Fibroblast of skin of back (primary cell): ENCODE data around the gene TPGS1.

Experiments
- DNase-seq: peaks from one replicate; pipeline ENCODE4 v3.0.0-alpha.2; 2013

The TPGS1 gene

DNA sequence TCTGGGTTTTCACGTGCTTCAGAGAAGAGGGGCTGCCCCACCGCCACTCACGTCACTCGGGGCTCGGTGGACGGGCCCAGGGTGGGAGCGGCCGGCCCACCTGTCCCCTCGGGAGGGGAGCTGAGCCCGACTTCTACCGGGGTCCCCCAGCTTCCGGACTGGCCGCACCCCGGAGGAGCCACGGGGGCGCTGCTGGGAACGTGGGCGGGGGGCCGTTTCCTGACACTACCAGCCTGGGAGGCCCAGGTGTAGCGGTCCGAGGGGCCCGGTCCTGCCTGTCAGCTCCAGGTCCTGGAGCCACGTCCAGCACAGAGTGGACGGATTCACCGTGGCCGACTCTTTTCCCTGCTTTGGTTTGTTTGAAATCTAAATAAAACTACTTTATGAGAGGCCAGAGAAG is 34.4 kb downstream of the TPGS1 start:
- no peak for DNase-seq

DNA sequence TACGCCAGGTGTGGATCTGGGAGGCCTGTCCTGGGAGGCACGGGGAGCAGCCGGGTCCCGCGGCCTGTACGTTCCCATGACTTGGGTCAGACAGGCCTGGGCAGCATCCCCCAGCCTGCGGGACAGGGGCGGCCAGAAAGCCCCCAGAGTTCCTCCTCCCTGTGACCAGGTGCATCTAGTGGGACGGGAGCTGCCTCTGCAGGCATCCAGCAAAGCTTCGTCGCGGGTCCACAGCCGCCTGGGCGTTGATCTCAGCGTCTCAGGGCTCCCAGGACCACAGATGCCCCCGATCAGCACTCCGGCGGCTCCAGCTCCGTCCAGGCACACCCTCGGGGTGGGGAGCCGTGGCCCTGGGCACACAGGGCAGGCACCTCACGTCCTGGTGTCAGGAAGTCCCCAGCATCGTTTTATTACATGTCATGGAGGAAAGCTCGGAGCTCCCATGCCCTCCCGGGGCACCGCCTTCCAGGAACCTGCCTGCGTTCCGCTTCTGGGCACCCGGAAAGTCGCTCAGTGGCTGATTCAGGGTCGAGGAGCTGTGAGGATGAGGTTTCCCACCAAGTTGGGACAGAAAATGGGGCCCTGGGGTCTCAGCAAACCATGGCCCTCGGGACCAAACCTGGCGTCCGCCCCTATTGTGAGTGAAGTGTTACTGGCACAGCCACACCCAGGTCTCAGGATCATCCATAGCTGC is 35.0 kb downstream of the TPGS1 start:
- no peak for DNase-seq

DNA sequence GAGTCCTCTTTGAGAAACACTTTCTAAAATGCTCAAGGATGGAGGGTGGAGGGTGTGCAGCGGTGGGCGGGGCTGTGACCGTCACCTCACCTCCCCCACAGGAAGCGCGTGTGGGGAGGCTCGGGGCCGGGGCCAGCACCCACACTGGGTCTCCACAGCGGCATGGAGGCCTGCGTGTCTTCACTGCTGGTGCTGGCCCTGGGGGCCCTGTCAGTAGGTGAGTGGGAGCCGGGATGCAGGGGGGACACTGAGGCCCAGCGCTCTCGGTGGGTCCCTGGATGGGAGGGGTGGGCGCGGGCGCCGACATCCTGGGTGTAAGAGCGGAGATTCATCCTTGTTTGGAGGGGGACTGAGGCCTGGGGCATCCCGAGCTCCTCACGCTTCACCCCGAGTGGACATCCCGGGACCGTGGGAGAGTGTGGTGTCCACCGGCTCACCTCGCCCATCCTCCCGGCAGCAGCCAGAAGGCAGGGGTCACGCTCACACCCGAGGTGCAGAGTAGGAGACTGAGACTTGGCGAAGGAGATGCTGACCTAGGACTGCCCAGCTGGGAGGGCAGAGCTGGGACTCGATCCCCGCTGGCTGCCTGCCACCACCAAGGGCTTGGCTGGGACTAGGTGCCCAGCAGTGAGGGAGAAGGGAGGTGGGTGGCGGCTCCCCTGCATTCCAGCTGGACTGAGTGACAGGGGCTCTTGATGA is 36.8 kb downstream of the TPGS1 start, which contains the start of gene GZMM:
GZMM (plus strand) TSS at position 144 of the 699 bp plus-strand sequence; CDS start at position 163, 19 bp downstream.
- no peak for DNase-seq

DNA sequence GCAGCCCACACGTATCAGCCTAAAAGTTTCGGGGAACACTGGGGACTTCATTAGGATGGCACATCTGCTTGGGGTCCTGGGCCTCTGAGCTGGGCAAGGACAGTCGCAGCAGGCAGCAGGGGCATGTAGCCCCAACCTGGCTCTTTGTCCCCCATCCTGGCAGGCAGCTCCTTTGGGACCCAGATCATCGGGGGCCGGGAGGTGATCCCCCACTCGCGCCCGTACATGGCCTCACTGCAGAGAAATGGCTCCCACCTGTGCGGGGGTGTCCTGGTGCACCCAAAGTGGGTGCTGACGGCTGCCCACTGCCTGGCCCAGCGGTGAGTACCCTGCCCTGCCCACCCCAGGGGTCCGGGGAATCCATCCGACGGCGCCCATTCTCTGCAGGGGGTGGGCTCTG is 39.8 kb downstream of the TPGS1 start:
- no peak for DNase-seq

DNA sequence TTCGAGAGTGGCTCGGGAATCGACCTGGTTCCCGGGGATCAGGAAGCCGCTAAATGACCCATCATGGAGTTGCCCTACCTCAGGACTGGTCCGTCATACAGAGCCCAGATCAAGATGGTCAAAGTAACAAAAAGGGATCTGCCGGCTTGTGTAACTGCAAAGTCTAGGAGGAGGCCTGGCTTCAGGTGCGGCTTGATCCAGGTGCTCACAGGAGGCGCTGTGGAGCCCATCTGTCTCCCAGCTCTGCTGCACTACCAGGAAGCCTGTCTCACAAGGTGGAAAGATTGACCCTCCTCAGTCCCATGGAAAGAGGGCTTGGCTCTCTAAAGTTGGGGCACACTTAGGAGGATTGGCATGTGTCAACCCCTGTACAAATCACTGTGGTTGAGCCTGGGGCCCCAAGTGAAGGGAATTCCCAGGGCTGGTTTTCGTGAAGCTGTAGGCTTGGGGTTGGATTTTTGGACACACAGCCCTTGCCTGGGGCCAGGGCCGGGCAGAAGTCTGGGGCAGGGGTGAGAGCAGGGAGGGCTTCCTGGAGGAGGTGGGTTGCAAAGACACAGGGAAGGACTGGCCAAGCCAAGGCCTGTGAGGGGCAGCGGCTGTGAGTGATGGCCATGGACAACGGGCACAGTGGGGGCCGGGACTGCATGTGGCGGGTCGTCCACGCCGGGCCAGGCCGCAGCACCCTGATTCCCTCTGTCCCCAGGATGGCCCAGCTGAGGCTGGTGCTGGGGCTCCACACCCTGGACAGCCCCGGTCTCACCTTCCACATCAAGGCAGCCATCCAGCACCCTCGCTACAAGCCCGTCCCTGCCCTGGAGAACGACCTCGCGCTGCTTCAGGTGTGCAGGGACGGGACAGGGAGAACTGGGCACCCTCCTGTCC is 40.8 kb downstream of the TPGS1 start:
- DNase-seq: no peak

DNA sequence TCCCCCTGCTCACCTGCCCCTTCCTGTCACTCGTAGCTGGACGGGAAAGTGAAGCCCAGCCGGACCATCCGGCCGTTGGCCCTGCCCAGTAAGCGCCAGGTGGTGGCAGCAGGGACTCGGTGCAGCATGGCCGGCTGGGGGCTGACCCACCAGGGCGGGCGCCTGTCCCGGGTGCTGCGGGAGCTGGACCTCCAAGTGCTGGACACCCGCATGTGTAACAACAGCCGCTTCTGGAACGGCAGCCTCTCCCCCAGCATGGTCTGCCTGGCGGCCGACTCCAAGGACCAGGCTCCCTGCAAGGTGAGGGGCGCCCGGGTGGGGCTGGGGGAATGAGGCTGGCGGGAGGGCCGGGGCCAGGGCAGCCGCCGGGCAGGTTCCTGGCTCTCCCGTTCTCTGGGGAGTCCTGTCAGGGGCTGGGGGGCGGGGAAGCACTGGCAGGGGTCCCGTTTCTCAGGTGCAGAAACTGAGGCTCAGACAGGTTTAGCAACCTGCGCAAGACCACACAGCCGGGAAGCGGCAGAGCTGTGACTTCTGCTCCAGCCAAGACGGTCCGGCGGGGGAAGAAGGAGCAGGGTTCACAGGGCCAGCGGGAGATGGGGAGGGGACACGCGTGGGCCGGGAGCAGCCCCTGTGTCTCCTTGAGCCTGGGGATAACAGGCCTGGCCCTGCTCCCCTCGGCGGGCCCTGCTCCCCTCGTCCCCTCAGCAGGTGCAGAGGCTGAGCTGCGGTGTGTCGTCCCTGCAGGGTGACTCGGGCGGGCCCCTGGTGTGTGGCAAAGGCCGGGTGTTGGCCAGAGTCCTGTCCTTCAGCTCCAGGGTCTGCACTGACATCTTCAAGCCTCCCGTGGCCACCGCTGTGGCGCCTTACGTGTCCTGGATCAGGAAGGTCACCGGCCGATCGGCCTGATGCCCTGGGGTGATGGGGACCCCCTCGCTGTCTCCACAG is 41.9 kb downstream of the TPGS1 start:
- DNase-seq: no peak

DNA sequence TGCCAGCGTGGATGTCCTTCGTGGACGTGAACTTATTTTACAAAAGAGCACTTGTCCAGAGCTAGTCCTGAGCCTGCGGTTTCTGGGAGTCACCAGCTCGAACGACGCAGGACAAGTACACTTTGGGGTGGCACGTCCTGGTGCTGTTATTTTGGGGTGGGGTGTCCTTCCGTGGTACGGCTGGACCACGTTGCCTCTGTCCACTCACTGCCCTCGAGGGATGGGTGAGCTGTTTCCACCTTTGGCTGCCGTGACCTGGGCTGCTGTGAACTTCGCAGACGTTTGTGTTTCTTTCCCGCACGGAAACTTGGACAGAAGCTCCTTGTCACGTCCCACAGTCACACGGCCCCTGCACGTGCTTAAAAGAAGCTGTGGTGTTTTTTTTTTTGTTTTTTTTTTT is 47.5 kb downstream of the TPGS1 start:
- DNase-seq: no peak

DNA sequence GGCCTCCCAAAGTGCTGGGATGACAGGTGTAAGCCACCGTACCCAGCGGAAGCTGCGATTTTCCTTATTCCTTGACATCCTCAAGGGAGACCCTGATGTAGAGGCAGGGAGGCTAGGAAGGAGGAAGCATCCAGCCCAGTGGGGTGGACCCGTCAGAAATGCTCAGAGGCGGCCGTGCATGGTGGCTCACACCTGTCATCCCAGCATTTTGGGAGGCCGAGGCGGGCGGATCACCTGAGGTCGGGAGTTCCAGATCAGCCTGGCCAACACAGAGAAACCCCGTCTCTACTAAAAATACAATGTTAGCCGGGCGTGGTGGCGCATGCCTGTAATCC is 48.1 kb downstream of the TPGS1 start:
- DNase-seq: no peak

DNA sequence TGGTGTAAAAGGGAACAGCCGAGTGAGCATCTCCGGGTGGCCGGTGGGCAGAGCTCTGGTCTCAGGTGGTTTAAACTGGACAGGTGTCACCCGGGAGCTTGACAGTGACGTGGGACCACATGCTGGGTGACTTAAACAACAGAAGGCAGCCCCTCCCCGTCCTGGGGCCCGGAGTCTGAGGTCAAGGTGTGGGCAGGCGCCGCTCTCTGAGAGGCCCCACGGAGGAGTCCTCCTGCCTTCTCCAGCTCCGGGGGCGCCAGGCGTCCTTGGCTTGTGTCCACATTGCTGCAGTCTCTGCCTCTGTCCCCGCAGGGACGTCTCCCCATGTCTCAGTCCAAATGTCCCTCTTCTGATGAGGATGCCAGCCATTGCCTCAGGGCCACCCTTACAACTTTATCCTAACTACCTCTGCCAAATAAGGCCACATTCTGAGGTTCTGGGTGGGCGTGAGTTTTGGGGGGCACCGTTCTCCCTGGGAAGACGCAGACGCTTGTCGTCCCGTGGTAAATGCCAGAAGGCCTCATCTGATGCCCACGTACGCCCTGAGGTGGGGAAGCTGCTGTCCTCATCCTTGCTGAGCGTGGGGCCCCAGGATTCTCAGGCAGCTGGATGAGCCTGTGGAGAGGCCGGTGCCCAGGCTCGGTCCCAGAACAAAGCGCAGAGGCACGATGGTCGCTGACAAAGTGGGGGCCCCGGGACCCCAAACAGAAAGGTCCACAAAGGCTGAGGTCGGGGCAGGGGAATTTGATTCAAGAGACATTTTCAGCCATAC is 49.5 kb downstream of the TPGS1 start:
- DNase-seq: no peak

DNA sequence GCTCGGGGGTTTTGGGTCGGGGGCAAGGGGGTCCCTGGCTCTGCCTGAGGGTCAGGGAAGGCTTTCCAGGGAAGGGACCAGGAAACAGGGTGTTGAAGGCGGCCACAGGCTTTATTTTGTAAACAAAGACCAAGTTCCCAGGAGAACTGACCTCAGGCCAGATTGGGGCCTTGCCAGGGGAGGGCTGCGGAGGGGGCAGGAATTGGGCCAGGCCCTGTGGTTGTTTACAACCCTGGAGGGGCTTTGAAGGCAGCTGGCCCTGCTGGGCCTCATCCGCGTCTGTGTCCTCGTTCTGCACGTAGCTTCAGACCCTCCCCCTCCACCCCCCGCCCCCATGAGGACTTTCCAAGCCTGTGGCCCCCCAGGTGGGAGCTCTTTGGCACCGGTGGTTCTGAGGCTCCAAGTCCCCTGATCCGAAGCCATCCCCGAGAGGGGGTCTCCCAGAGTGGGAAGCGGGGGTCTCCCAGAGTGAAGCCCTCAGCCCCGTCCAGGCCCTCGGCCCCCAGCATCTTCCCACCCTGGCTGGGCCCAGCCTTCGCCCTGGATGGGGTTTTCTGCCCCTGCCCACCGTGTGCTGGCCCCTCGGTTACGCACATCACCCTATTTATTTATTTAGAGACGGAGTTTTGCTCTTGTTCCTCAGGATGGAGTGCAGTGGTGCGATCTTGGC is 51.6 kb downstream of the TPGS1 start:
- DNase-seq: no peak

DNA sequence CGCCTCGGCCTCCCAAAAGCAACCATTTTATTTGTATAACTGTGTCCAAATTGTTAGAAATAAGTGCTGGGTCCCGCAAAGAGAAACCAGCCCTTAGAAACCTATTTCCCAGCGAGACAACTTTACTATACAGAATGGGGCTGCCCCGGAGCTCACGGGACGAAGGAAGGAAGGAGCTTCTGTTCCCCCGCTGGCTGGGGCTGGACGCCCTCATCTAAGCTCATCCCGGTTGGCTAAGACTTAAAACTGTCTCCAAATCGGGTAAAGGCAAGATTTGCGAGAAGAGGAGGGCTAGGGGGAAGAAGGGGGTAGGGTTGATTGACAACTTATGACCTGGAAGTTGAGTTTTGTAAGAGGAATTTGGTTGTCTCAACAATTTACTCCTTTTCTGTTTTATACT is 52.8 kb downstream of the TPGS1 start:
- no peak for DNase-seq

DNA sequence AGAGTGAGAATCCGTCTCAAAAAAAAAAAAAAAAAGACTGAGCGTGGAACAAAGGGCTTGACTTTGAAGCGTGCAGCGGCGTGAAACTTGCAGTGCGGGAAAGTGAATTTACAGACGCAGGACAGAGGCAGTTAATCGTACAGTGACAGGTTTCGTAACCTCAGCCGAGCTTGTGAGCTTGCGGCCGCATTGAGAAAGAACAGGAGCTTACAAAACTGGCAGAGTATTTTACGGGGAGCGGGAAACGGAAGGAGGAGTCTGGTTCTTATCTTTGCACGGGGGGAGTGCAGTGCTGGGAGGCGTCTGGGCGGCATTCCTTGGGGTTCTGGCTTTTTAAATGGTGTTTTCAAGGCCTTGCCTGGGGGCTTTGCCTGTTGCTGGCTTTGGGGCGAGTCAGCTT is 59.1 kb downstream of the TPGS1 start:
- no peak for DNase-seq

DNA sequence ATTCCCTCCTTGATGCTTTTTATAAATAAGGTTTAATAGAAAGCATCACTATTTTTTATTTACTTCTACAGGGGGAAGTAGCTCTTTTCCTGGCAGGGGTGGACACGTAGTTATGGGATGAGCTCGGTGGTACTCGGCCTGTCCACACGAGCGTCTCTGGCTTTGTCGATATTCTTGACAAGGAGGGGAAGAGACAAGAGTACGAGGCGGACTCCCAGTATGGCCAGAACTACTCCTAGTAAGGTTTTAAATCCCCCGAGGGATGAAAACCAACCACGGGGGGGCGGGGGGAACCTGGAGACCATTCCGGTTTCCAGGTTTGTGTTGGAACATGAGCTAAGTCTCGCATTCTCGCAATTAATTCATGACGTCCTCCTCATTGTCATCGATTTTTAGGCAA is 59.5 kb downstream of the TPGS1 start:
- DNase-seq: no peak

DNA sequence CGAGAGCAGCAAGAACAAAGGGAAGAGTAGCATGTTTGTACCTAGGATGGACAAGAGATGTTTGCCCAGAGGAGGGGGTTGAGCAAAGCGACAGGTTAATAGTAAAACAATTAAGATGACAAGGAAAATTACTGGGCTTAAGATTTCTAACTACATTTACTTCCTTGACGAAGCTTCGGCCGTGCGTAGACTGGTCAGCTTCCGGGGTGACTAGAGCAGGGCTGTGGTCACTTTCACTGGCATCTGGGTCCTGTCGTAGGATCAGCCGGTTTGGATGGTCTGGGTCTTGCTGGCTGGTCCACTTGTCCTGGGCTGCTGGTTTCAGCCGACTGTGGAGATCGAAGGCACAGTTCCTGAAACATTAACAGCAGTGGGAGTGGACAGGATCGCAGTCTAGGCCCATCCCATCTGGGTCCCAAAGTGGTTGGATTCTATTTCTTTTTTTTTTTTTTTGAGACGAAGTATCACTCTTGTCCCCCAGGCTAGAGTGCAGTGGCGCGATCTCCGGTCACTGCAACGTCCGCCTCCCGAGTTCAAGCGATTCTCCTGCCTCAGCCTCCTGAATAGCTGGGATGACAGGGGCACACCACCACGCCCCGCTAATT is 60.1 kb downstream of the TPGS1 start:
- no peak for DNase-seq
